Measurements from ENCODE around the gene HNRNPF.
A peak's percentile ranks its signal among the peaks of the same experiment; 100 is the strongest.

The HNRNPF gene

DNA sequence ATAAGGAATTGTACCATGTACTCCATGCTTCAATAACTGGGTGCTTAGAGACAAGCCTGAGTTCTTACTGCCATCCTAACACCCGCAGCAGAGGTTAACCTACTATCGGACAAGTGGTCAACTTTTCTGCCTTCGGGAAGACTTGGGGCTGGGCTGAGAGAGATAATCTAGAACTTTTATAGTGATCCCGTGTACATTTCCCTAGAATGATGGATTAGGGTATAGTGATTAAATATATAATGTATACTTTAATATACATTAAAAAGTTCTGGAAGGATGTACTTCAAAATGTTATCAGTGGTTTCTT, 12.2 kb upstream of the HNRNPF start:
- Histone ChIP-seq H3K4me3 (ENCODE audit: low read length in 2 of 2) (peak overlapping the region in 1 of 2 donors; percentile 72), H3K4ac (ENCODE audit: low read length) (no peak overlapping the region), H3K9ac (ENCODE audit: low read depth, low read length, poor library complexity) (no peak overlapping the region), H2BK5ac (ENCODE audit: low read length) (no peak overlapping the region), H2BK15ac (ENCODE audit: low read length) (no peak overlapping the region), H4K8ac (ENCODE audit: low read depth, low read length) (no peak overlapping the region), H2AK5ac (ENCODE audit: low read depth, low read length) (no peak overlapping the region), H3K14ac (ENCODE audit: low read length) (no peak overlapping the region), H3K4me2 (ENCODE audit: insufficient read depth, low read length, poor library complexity, severe bottlenecking) (peak overlapping the region; percentile 58), H3K36me3 (replicated peaks in 1 of 2; ENCODE audit: control insufficient read depth in 2 of 2, insufficient read depth in 2 of 2, low read length in 2 of 2) (no peaks in the 10 kb centered on the region), H3K27me3 (ENCODE audit: control insufficient read depth in 3 of 3, insufficient read depth in 3 of 3, low read depth in 1 of 3, low read length in 3 of 3) (no peaks in the 10 kb centered on the region), H3K23ac (ENCODE audit: low read depth, low read length, poor library complexity) (no peak overlapping the region), H3K79me1 (ENCODE audit: low read depth, low read length) (no peaks in the 10 kb centered on the region), H4K91ac (ENCODE audit: low read depth, low read length, poor library complexity) (no peak overlapping the region), H2BK120ac (ENCODE audit: low read depth, low read length) (no peak overlapping the region), H3K27ac (replicated peaks; ENCODE audit: low read length) (no peak overlapping the region), H2AFZ (ENCODE audit: low read length) (no peak overlapping the region), H3K18ac (ENCODE audit: low read length) (no peak overlapping the region), H2BK12ac (ENCODE audit: low read length) (no peak overlapping the region), H3K9me3 (replicated peaks in 1 of 2; ENCODE audit: control insufficient read depth in 2 of 2, insufficient read depth in 1 of 2, low read depth in 1 of 2, low read length in 2 of 2) (peaks cover 0 to 11% of the 10 kb centered on the region in 2 donors), H3K4me1 (ENCODE audit: control insufficient read depth in 2 of 2, insufficient read depth in 1 of 2, low read depth in 1 of 2, low read length in 2 of 2) (peaks cover 0 to 2% of the 10 kb centered on the region in 2 donors)
- no CpG with 5 or more reads among the region's 4 CpGs for WGBS, 2 donors (ENCODE audit: extremely low coverage in 2 of 2, insufficient read length in 2 of 2, insufficient replicate concordance in 1 of 2)
- DNase-seq (ENCODE audit: low spot score) = no peak

DNA sequence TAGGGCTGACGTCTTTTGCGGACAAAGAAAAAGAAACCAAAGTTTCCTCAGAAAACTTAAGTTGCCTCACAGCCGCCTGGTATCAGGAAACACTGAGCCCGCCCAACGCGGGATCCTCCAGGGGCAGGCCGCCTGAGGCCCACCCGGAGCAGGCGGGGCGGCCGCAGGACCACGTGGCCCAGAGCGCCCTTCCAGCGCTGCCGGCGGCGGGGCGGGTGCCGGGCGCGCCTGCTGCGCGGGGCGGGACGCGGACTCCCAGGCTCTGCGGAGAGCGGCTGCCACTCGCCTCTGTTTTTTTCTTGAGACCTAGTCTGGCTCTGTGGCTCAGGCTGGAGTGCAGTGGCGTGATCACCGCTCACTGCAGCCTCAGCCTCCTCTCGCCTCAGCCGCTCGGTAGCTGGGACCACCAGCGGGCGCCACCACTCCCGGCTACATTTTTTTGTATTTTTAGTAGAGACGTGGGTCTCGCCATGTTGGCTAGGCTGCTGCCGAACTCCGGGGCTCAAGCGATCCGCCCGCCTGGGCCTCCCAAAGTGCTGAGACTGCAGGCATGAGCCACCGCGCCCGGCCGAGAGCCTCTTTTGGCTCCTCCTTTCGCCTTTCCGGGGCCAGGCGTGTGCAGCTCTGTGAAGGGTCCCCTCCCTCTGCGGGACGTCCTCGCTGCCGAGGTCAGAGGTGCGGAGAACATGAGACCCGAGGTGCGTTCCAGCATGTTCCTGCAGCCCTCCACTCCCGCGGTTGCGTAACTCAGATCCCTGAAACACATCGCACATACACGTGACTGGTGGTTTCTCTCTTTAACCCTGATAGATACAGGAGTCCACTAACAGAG, 11.6 kb upstream of the HNRNPF start:
- no CpG with 5 or more reads among the region's 63 CpGs for WGBS, 2 donors (ENCODE audit: extremely low coverage in 2 of 2, insufficient read length in 2 of 2, insufficient replicate concordance in 1 of 2)
- Histone ChIP-seq H2BK5ac (ENCODE audit: low read length) (no peak overlapping the region), H4K91ac (ENCODE audit: low read depth, low read length, poor library complexity) (peak overlapping the region; percentile 94), H3K18ac (ENCODE audit: low read length) (peak overlapping the region; percentile 95), H2BK15ac (ENCODE audit: low read length) (peak overlapping the region; percentile 37), H3K4me1 (ENCODE audit: control insufficient read depth in 2 of 2, insufficient read depth in 1 of 2, low read depth in 1 of 2, low read length in 2 of 2) (peaks cover 0 to 2% of the 10 kb centered on the region in 2 donors), H3K79me1 (ENCODE audit: low read depth, low read length) (no peaks in the 10 kb centered on the region), H3K36me3 (replicated peaks in 1 of 2; ENCODE audit: control insufficient read depth in 2 of 2, insufficient read depth in 2 of 2, low read length in 2 of 2) (no peaks in the 10 kb centered on the region), H2BK12ac (ENCODE audit: low read length) (no peak overlapping the region), H3K4ac (ENCODE audit: low read length) (no peak overlapping the region), H3K4me2 (ENCODE audit: insufficient read depth, low read length, poor library complexity, severe bottlenecking) (peak overlapping the region; percentile 58), H2BK120ac (ENCODE audit: low read depth, low read length) (peak overlapping the region; percentile 55), H3K27ac (replicated peaks; ENCODE audit: low read length) (peak overlapping the region; percentile 70), H3K23ac (ENCODE audit: low read depth, low read length, poor library complexity) (no peak overlapping the region), H4K8ac (ENCODE audit: low read depth, low read length) (peak overlapping the region; percentile 93), H3K14ac (ENCODE audit: low read length) (peak overlapping the region; percentile 47), H2AFZ (ENCODE audit: low read length) (peak overlapping the region; percentile 35), H3K9me3 (replicated peaks in 1 of 2; ENCODE audit: control insufficient read depth in 2 of 2, insufficient read depth in 1 of 2, low read depth in 1 of 2, low read length in 2 of 2) (peaks cover 0 to 11% of the 10 kb centered on the region in 2 donors), H2AK5ac (ENCODE audit: low read depth, low read length) (no peak overlapping the region), H3K4me3 (ENCODE audit: low read length in 2 of 2) (peak overlapping the region in 1 of 2 donors; percentile 72), H3K27me3 (ENCODE audit: control insufficient read depth in 3 of 3, insufficient read depth in 3 of 3, low read depth in 1 of 3, low read length in 3 of 3) (no peaks in the 10 kb centered on the region), H3K9ac (ENCODE audit: low read depth, low read length, poor library complexity) (peak overlapping the region; percentile 72)
- DNase-seq (ENCODE audit: low spot score) = no peak

DNA sequence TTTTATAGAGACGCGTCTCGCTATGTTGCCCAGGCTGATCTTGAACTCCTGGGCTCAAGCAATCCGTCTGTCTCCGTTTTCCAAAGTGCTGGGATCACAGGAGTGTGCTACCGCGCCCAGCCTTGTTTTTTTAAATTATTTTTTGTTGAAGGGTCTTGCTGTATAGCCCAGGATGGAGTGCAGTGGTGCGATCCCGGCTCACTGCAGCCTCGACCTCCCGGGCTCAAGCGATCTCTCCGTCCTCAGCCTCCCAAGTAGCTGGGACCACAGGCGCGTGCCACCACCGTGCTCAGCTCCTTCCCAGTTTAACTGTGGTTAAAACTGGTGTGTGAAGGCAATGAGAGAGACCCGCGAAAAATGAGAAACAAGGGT, 11.0 kb upstream of the HNRNPF start:
- H4K91ac ChIP-seq (ENCODE audit: low read depth, low read length, poor library complexity) = no peak overlapping the region
- H3K4me3 ChIP-seq (ENCODE audit: low read length in 2 of 2) = no peak overlapping the region
- H2BK120ac ChIP-seq (ENCODE audit: low read depth, low read length) = no peak overlapping the region
- peaks cover 0 to 11% of the 10 kb centered on the region in 2 donors for H3K9me3 ChIP-seq (replicated peaks in 1 of 2; ENCODE audit: control insufficient read depth in 2 of 2, insufficient read depth in 1 of 2, low read depth in 1 of 2, low read length in 2 of 2)
- H4K8ac ChIP-seq (ENCODE audit: low read depth, low read length) = no peak overlapping the region
- H3K4ac ChIP-seq (ENCODE audit: low read length) = no peak overlapping the region
- H3K18ac ChIP-seq (ENCODE audit: low read length) = no peak overlapping the region
- H3K9ac ChIP-seq (ENCODE audit: low read depth, low read length, poor library complexity) = no peak overlapping the region
- H3K4me1 ChIP-seq (ENCODE audit: control insufficient read depth in 2 of 2, insufficient read depth in 1 of 2, low read depth in 1 of 2, low read length in 2 of 2) = peaks cover 0 to 2% of the 10 kb centered on the region in 2 donors
- no CpG with 5 or more reads among the region's 18 CpGs for WGBS, 2 donors (ENCODE audit: extremely low coverage in 2 of 2, insufficient read length in 2 of 2, insufficient replicate concordance in 1 of 2)
- H2AFZ ChIP-seq (ENCODE audit: low read length) = no peak overlapping the region
- H3K79me1 ChIP-seq (ENCODE audit: low read depth, low read length) = no peaks in the 10 kb centered on the region
- H3K27me3 ChIP-seq (ENCODE audit: control insufficient read depth in 3 of 3, insufficient read depth in 3 of 3, low read depth in 1 of 3, low read length in 3 of 3) = no peaks in the 10 kb centered on the region
- H2BK5ac ChIP-seq (ENCODE audit: low read length) = no peak overlapping the region
- H2AK5ac ChIP-seq (ENCODE audit: low read depth, low read length) = no peak overlapping the region
- H3K27ac ChIP-seq (replicated peaks; ENCODE audit: low read length) = no peak overlapping the region
- H2BK15ac ChIP-seq (ENCODE audit: low read length) = no peak overlapping the region
- H2BK12ac ChIP-seq (ENCODE audit: low read length) = no peak overlapping the region
- no peak for DNase-seq (ENCODE audit: low spot score)
- H3K36me3 ChIP-seq (replicated peaks in 1 of 2; ENCODE audit: control insufficient read depth in 2 of 2, insufficient read depth in 2 of 2, low read length in 2 of 2) = no peaks in the 10 kb centered on the region
- no peak overlapping the region for H3K14ac ChIP-seq (ENCODE audit: low read length)
- H3K23ac ChIP-seq (ENCODE audit: low read depth, low read length, poor library complexity) = no peak overlapping the region
- no peak overlapping the region for H3K4me2 ChIP-seq (ENCODE audit: insufficient read depth, low read length, poor library complexity, severe bottlenecking)

DNA sequence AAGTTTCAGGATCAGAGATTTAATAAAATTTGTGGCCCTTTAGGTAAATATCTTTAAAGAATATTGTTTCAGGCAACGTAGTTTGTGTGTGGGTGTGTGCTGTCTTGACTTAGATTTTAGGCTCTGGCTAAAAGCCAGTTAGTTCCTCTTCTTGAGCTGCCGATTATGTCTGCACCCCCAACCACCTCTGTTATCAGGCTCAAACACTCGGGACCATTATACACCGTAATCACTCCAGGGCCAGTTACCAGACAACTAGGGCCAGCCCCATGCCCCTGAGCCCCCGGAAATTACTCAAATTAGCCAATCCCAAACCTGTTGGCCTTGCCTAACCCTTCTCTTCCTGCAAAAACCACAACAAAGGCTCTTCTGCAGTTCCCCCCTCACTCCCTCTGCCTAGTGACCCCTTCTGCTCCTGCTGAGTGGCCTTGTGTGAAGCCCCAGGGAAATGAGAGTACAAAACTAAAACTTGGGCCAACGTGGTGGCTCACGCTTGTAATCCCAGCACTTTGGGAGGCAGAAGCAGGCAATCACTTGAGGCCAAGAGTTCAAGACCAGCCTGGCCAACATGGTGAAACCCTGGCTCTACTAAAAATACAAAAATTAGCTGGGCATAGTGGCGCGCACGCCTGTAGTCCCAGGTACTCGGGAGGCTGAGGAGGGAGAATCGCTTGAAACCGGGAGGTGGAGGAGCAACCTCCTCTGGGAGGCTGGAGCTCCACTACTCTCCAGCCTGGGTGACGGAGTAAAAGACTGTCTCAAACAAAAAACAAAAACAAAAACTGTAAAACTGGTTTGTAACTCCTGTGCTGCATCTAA, 9.2 kb upstream of the HNRNPF start:
- Histone ChIP-seq H3K23ac (ENCODE audit: low read depth, low read length, poor library complexity) (no peak overlapping the region), H3K9me3 (replicated peaks in 1 of 2; ENCODE audit: control insufficient read depth in 2 of 2, insufficient read depth in 1 of 2, low read depth in 1 of 2, low read length in 2 of 2) (peaks cover 0 to 11% of the 10 kb centered on the region in 2 donors), H2BK120ac (ENCODE audit: low read depth, low read length) (no peak overlapping the region), H2BK12ac (ENCODE audit: low read length) (no peak overlapping the region), H3K4me2 (ENCODE audit: insufficient read depth, low read length, poor library complexity, severe bottlenecking) (no peak overlapping the region), H3K4me1 (ENCODE audit: control insufficient read depth in 2 of 2, insufficient read depth in 1 of 2, low read depth in 1 of 2, low read length in 2 of 2) (peaks cover 0 to 2% of the 10 kb centered on the region in 2 donors), H3K27me3 (ENCODE audit: control insufficient read depth in 3 of 3, insufficient read depth in 3 of 3, low read depth in 1 of 3, low read length in 3 of 3) (no peaks in the 10 kb centered on the region), H3K18ac (ENCODE audit: low read length) (no peak overlapping the region), H4K91ac (ENCODE audit: low read depth, low read length, poor library complexity) (no peak overlapping the region), H3K36me3 (replicated peaks in 1 of 2; ENCODE audit: control insufficient read depth in 2 of 2, insufficient read depth in 2 of 2, low read length in 2 of 2) (no peaks in the 10 kb centered on the region), H4K8ac (ENCODE audit: low read depth, low read length) (no peak overlapping the region), H2BK5ac (ENCODE audit: low read length) (peak overlapping the region; percentile 66), H2AFZ (ENCODE audit: low read length) (peak overlapping the region; percentile 45), H3K79me1 (ENCODE audit: low read depth, low read length) (no peaks in the 10 kb centered on the region), H2BK15ac (ENCODE audit: low read length) (no peak overlapping the region), H3K9ac (ENCODE audit: low read depth, low read length, poor library complexity) (no peak overlapping the region), H3K4ac (ENCODE audit: low read length) (no peak overlapping the region), H3K27ac (replicated peaks; ENCODE audit: low read length) (no peak overlapping the region), H3K4me3 (ENCODE audit: low read length in 2 of 2) (no peak overlapping the region), H2AK5ac (ENCODE audit: low read depth, low read length) (no peak overlapping the region), H3K14ac (ENCODE audit: low read length) (no peak overlapping the region)
- DNase-seq (ENCODE audit: low spot score) = no peak
- WGBS, 2 donors (ENCODE audit: extremely low coverage in 2 of 2, insufficient read length in 2 of 2, insufficient replicate concordance in 1 of 2) = no CpG with 5 or more reads among the region's 14 CpGs
